SK-N-SH treated with all-trans-retinoic acid at 6 μM for 48 hours (cell line): ENCODE data around the gene SLC15A1.

Experiments
- ATAC-seq: fragments of 200-7000 bp; cut with Tn5 transposase; 3 replicates; pipeline ENCODE4 v1.9.1; 2020; ENCODE audit warnings: mild to moderate bottlenecking, moderate library complexity
- ARNTL ChIP-seq: fragments of 450-650 bp; formaldehyde crosslinking; IDR thresholded peaks from 2 replicates; pipeline ENCODE4 v1.5.0; 2020; ENCODE audit warnings: low read depth, mild to moderate bottlenecking, moderate library complexity, borderline replicate concordance
- BACH2 ChIP-seq: fragments of 250-450 bp; sonication (Bioruptor Pico); IDR thresholded peaks from 2 replicates; pipeline ENCODE4 v1.9.0; 2021; ENCODE audit warnings: mild to moderate bottlenecking, borderline replicate concordance
- CSDC2 ChIP-seq: fragments of 250-450 bp; sonication (Bioruptor Pico); IDR thresholded peaks from 2 replicates; pipeline ENCODE4 v1.5.0; 2020; ENCODE audit warnings: mild to moderate bottlenecking, moderate library complexity
- ESRRG ChIP-seq: fragments of 250-450 bp; sonication (Bioruptor Pico); IDR thresholded peaks from 2 replicates; pipeline ENCODE4 v1.6.1; 2021; ENCODE audit warnings: mild to moderate bottlenecking
- GLIS3 ChIP-seq: fragments of 250-450 bp; sonication (Bioruptor Pico); IDR thresholded peaks from 2 replicates; pipeline ENCODE4 v1.5.0; 2020; ENCODE audit warnings: mild to moderate bottlenecking, moderate library complexity
- ISL1 ChIP-seq: fragments of 250-450 bp; sonication (Bioruptor Pico); IDR thresholded peaks from 2 replicates; pipeline ENCODE4 v2.1.2; 2022; ENCODE audit warnings: mild to moderate bottlenecking, moderate library complexity
- OSR1 ChIP-seq: fragments of 250-450 bp; sonication (Bioruptor Pico); IDR thresholded peaks from 2 replicates; pipeline ENCODE4 v1.8.0; 2022; ENCODE audit warnings: moderate library complexity, mild to moderate bottlenecking, inconsistent platforms
- PPARA ChIP-seq: fragments of 250-450 bp; sonication (Bioruptor Pico); IDR thresholded peaks from 2 replicates; pipeline ENCODE4 v1.5.0; 2020; ENCODE audit warnings: mild to moderate bottlenecking, borderline replicate concordance
- RARB ChIP-seq: fragments of 250-450 bp; sonication (Bioruptor Pico); IDR thresholded peaks from 2 replicates; pipeline ENCODE4 v1.8.0; 2021; ENCODE audit warnings: mild to moderate bottlenecking, moderate library complexity
- TCF4 ChIP-seq: fragments of 250-450 bp; sonication (Bioruptor Pico); IDR thresholded peaks from 2 replicates; pipeline ENCODE4 v1.8.0; 2021; ENCODE audit warnings: mild to moderate bottlenecking, moderate library complexity, borderline replicate concordance
- TOX ChIP-seq: fragments of 250-450 bp; sonication (Bioruptor Pico); IDR thresholded peaks from 2 replicates; pipeline ENCODE4 v1.8.0; 2021; ENCODE audit warnings: mild to moderate bottlenecking, moderate library complexity, borderline replicate concordance
- ZC3H10 ChIP-seq: fragments of 250-450 bp; sonication (Bioruptor Pico); IDR thresholded peaks from 2 replicates; pipeline ENCODE4 v1.5.1; 2021; ENCODE audit warnings: mild to moderate bottlenecking, moderate library complexity
- ZFP3 ChIP-seq: fragments of 250-450 bp; sonication (Bioruptor Pico); IDR thresholded peaks from 2 replicates; pipeline ENCODE4 v1.5.0; 2020; ENCODE audit warnings: mild to moderate bottlenecking, moderate library complexity
- ZFP30 ChIP-seq: fragments of 450-650 bp; formaldehyde crosslinking; IDR thresholded peaks from 2 replicates; pipeline ENCODE4 v1.5.0; 2022; ENCODE audit warnings: mild to moderate bottlenecking, moderate library complexity
- ZNF565 ChIP-seq: fragments of 450-650 bp; formaldehyde crosslinking; conservative IDR thresholded peaks from 2 replicates; pipeline ENCODE4 v1.5.0; 2020; ENCODE audit warnings: low read depth, mild to moderate bottlenecking, moderate library complexity
- ZNF70 ChIP-seq: fragments of 450-650 bp; formaldehyde crosslinking; IDR thresholded peaks from 2 replicates; pipeline ENCODE4 v1.5.0; 2020; ENCODE audit warnings: mild to moderate bottlenecking, moderate library complexity
- ZNF8 ChIP-seq: fragments of 450-650 bp; formaldehyde crosslinking; IDR thresholded peaks from 2 replicates; pipeline ENCODE4 v1.5.0; 2020; ENCODE audit warnings: mild to moderate bottlenecking, moderate library complexity
- TF ChIP-seq, protein P1 (sequence below): fragments of 250-450 bp; sonication (Bioruptor Pico); IDR thresholded peaks from 2 replicates; pipeline ENCODE4 v1.8.0; 2021; ENCODE audit warnings: low read depth, mild to moderate bottlenecking, moderate library complexity, borderline replicate concordance
- TF ChIP-seq, protein P2 (sequence below): fragments of 250-450 bp; sonication (Bioruptor Pico); IDR thresholded peaks from 2 replicates; pipeline ENCODE4 v1.5.1; 2021; ENCODE audit warnings: mild to moderate bottlenecking, moderate library complexity
- TF ChIP-seq, protein P3 (sequence below): fragments of 250-450 bp; sonication (Bioruptor Pico); IDR thresholded peaks from 2 replicates; pipeline ENCODE4 v1.8.0; 2020; ENCODE audit warnings: mild to moderate bottlenecking, moderate library complexity, borderline replicate concordance
- TF ChIP-seq, protein P4 (sequence below): fragments of 250-450 bp; sonication (Bioruptor Pico); IDR thresholded peaks from 2 replicates; pipeline ENCODE4 v1.5.0; 2020; ENCODE audit warnings: mild to moderate bottlenecking, moderate library complexity
- TF ChIP-seq, protein P5 (sequence below): fragments of 250-450 bp; sonication (Bioruptor Pico); IDR thresholded peaks from 2 replicates; pipeline ENCODE4 v1.5.1; 2020; ENCODE audit warnings: low read depth, mild to moderate bottlenecking, moderate library complexity

The SLC15A1 gene

DNA sequence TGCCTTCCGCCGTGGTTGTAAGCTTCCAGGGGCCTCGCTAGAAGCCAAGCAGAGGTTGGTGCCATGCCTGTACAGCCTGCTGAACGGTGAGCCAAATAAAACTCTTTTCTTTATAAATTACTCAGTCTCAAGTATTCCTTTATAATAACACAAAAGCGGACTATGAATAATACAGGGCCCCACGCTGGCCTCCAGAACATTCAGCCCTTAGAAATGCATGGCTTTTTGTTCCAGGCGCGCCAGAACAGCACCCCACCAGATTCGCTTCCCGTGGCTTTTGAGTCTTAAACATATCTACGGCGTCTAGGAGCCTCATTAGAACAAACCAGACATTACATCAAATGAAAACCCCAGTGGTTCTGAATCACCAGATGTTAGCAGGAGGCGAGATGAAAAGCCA, 75.1 kb downstream of the SLC15A1 start:
- ATAC-seq = no peak
- no peak for TF ChIP-seq ZC3H10 (CRISPR knock-in tag)
- no peak for TF ChIP-seq CSDC2 (CRISPR knock-in tag)
- TF ChIP-seq ZFP3 (CRISPR knock-in tag) = no peak
- TF ChIP-seq, protein P1, sequence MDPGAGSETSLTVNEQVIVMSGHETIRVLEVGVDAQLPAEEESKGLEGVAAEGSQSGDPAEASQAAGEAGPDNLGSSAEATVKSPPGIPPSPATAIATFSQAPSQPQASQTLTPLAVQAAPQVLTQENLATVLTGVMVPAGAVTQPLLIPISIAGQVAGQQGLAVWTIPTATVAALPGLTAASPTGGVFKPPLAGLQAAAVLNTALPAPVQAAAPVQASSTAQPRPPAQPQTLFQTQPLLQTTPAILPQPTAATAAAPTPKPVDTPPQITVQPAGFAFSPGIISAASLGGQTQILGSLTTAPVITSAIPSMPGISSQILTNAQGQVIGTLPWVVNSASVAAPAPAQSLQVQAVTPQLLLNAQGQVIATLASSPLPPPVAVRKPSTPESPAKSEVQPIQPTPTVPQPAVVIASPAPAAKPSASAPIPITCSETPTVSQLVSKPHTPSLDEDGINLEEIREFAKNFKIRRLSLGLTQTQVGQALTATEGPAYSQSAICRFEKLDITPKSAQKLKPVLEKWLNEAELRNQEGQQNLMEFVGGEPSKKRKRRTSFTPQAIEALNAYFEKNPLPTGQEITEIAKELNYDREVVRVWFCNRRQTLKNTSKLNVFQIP (CRISPR knock-in tag) = no peak
- TF ChIP-seq ESRRG (CRISPR knock-in tag) = no peak
- no peak for TF ChIP-seq PPARA (CRISPR knock-in tag)
- TF ChIP-seq, protein P2, sequence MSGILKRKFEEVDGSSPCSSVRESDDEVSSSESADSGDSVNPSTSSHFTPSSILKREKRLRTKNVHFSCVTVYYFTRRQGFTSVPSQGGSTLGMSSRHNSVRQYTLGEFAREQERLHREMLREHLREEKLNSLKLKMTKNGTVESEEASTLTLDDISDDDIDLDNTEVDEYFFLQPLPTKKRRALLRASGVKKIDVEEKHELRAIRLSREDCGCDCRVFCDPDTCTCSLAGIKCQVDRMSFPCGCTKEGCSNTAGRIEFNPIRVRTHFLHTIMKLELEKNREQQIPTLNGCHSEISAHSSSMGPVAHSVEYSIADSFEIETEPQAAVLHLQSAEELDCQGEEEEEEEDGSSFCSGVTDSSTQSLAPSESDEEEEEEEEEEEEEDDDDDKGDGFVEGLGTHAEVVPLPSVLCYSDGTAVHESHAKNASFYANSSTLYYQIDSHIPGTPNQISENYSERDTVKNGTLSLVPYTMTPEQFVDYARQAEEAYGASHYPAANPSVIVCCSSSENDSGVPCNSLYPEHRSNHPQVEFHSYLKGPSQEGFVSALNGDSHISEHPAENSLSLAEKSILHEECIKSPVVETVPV (CRISPR knock-in tag) = no peak
- TF ChIP-seq RARB (CRISPR knock-in tag) = no peak
- TF ChIP-seq BACH2 (CRISPR knock-in tag) = no peak
- no peak for TF ChIP-seq TOX (CRISPR knock-in tag)
- no peak for TF ChIP-seq TCF4 (CRISPR knock-in tag)
- TF ChIP-seq ZNF8 (CRISPR knock-in tag) = no peak
- no peak for TF ChIP-seq ZNF565 (CRISPR knock-in tag)
- TF ChIP-seq ISL1 (CRISPR knock-in tag) = no peak

DNA sequence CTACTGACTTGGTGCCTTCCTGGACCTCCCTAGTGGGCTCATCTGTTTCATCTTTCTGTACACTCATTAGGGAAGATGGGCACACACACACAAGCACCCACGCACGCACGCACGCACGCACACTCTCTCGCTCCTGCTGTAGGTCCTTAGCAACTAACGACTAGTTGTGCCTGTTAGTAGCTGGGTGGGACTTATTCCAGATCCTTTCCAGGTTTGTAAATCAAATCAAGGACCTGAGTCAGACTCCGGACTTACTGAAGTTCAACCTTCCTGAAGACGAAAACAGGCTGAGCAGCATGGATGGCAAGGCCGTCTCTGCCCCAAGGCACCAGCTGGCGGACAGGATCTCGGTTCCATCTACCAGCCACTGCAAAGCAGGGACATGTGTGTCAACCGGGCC, 76.2 kb downstream of the SLC15A1 start:
- TF ChIP-seq BACH2 (CRISPR knock-in tag) (no peak), ZFP30 (CRISPR knock-in tag) (no peak), ZNF565 (CRISPR knock-in tag) (no peak), CSDC2 (CRISPR knock-in tag) (no peak)
- no peak for ATAC-seq

DNA sequence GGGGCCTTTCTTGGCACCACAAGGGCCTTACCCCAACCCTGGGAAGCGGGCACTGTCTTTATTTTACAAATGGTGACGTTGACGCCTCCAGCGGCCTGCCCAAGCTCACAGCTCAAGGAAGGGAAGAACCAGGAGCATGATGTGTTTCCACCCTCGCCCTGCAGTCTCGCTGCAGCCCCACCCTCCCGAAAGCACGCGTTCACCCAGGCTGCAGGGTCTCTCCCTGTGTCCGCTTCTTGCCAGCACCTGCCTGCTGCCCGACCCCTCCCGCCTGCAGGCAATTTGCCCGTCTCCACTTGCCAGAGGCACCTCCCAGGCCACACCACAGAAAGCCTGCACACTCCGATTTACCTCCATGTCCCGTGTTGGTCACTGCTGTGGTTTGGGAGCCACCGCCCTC, 76.6 kb downstream of the SLC15A1 start:
- TF ChIP-seq ZFP30 (CRISPR knock-in tag) (no peak), TOX (CRISPR knock-in tag) (no peak), TCF4 (CRISPR knock-in tag) (no peak), PPARA (CRISPR knock-in tag) (no peak), ARNTL (no peak)
- TF ChIP-seq, protein P3, sequence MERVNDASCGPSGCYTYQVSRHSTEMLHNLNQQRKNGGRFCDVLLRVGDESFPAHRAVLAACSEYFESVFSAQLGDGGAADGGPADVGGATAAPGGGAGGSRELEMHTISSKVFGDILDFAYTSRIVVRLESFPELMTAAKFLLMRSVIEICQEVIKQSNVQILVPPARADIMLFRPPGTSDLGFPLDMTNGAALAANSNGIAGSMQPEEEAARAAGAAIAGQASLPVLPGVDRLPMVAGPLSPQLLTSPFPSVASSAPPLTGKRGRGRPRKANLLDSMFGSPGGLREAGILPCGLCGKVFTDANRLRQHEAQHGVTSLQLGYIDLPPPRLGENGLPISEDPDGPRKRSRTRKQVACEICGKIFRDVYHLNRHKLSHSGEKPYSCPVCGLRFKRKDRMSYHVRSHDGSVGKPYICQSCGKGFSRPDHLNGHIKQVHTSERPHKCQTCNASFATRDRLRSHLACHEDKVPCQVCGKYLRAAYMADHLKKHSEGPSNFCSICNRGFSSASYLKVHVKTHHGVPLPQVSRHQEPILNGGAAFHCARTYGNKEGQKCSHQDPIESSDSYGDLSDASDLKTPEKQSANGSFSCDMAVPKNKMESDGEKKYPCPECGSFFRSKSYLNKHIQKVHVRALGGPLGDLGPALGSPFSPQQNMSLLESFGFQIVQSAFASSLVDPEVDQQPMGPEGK (CRISPR knock-in tag) = no peak
- ATAC-seq = no peak

DNA sequence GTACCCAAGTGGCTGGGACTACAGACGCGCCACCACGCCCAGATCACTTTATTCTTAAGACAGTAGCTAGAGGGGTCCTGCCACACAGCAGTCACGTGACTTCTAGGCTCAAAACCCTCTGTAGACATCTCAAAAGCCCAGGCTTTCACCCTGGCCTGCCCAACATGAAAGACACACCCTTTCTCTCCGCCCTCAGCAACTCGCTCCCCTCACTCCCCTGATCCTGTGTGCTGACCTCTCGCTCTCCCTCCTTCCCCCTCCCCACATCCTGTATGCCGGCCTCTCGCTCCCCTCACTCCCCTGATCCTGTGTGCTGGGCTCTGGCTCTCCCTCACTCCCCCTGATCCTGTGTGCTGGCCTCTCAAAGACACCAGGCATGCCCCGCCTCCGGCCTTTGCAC, 77.4 kb downstream of the SLC15A1 start:
- no peak for ATAC-seq
- TF ChIP-seq, protein P4, sequence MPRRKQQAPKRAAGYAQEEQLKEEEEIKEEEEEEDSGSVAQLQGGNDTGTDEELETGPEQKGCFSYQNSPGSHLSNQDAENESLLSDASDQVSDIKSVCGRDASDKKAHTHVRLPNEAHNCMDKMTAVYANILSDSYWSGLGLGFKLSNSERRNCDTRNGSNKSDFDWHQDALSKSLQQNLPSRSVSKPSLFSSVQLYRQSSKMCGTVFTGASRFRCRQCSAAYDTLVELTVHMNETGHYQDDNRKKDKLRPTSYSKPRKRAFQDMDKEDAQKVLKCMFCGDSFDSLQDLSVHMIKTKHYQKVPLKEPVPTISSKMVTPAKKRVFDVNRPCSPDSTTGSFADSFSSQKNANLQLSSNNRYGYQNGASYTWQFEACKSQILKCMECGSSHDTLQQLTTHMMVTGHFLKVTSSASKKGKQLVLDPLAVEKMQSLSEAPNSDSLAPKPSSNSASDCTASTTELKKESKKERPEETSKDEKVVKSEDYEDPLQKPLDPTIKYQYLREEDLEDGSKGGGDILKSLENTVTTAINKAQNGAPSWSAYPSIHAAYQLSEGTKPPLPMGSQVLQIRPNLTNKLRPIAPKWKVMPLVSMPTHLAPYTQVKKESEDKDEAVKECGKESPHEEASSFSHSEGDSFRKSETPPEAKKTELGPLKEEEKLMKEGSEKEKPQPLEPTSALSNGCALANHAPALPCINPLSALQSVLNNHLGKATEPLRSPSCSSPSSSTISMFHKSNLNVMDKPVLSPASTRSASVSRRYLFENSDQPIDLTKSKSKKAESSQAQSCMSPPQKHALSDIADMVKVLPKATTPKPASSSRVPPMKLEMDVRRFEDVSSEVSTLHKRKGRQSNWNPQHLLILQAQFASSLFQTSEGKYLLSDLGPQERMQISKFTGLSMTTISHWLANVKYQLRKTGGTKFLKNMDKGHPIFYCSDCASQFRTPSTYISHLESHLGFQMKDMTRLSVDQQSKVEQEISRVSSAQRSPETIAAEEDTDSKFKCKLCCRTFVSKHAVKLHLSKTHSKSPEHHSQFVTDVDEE (CRISPR knock-in tag) = no peak
- TF ChIP-seq TCF4 (CRISPR knock-in tag) (no peak), ESRRG (CRISPR knock-in tag) (no peak), BACH2 (CRISPR knock-in tag) (no peak), ZNF8 (CRISPR knock-in tag) (no peak), PPARA (CRISPR knock-in tag) (no peak), ZNF70 (CRISPR knock-in tag) (no peak), CSDC2 (CRISPR knock-in tag) (no peak), OSR1 (CRISPR knock-in tag) (no peak), ZNF565 (CRISPR knock-in tag) (no peak), ZC3H10 (CRISPR knock-in tag) (no peak), GLIS3 (CRISPR knock-in tag) (no peak), ARNTL (no peak), TOX (CRISPR knock-in tag) (no peak)
- TF ChIP-seq, protein P5, sequence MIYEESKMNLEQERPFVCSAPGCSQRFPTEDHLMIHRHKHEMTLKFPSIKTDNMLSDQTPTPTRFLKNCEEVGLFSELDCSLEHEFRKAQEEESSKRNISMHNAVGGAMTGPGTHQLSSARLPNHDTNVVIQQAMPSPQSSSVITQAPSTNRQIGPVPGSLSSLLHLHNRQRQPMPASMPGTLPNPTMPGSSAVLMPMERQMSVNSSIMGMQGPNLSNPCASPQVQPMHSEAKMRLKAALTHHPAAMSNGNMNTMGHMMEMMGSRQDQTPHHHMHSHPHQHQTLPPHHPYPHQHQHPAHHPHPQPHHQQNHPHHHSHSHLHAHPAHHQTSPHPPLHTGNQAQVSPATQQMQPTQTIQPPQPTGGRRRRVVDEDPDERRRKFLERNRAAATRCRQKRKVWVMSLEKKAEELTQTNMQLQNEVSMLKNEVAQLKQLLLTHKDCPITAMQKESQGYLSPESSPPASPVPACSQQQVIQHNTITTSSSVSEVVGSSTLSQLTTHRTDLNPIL (CRISPR knock-in tag) = no peak
- TF ChIP-seq, protein P3 (CRISPR knock-in tag) = no peak
- TF ChIP-seq, protein P2 (CRISPR knock-in tag) = no peak
